ENCODE measurements around the gene DMAC1.

The DMAC1 gene

GRCh38 chr9:7790819-7791182 lies 8.8 kb downstream of the DMAC1 start:
- no peak overlapping the region for H3K4me2 ChIP-seq (ENCODE audit: low read depth, low read length, poor library complexity, severe bottlenecking)
- no peak overlapping the region for H3K4me3 ChIP-seq (ENCODE audit: low read length, poor library complexity, severe bottlenecking)
- no peaks in the 10 kb centered on the region for H3K79me2 ChIP-seq (ENCODE audit: insufficient read depth, low read length)
- H3K27me3 ChIP-seq (ENCODE audit: insufficient read depth, low read length, poor library complexity, severe bottlenecking), result no peaks in the 10 kb centered on the region
- H3K9ac ChIP-seq (ENCODE audit: low read depth, low read length, poor library complexity, severe bottlenecking), result no peak overlapping the region
- no peaks in the 10 kb centered on the region for H3F3A ChIP-seq (ENCODE audit: low read depth)
- H3K9me2 ChIP-seq (replicated peaks; ENCODE audit: low read depth, low read length), result no peaks in the 10 kb centered on the region
- H3K36me3 ChIP-seq (ENCODE audit: insufficient read depth, low read length), result no peaks in the 10 kb centered on the region
- no peaks in the 10 kb centered on the region for H4K20me1 ChIP-seq (ENCODE audit: insufficient read depth, low read length, poor library complexity, severe bottlenecking)
- TF ChIP-seq CTCF (conservative IDR thresholded peaks at IDR 0.05; ENCODE audit: low read length), result no peak
- no peak for TF ChIP-seq EZH2phosphoT487 (IDR thresholded peaks at IDR 0.05; ENCODE audit: borderline replicate concordance)
- H2AFZ ChIP-seq (ENCODE audit: low read length), result no peak overlapping the region
- no peaks in the 10 kb centered on the region for H3K9me3 ChIP-seq (ENCODE audit: insufficient read depth, low read depth, low read length)
- H3K4me1 ChIP-seq (ENCODE audit: insufficient read depth, low read length, poor library complexity, severe bottlenecking), result no peaks in the 10 kb centered on the region

GRCh38 chr9:7790022-7790818 lies 9.4 kb downstream of the DMAC1 start:
- Histone ChIP-seq H2AFZ (ENCODE audit: low read length) (no peak overlapping the region), H3K27me3 (ENCODE audit: insufficient read depth, low read length, poor library complexity, severe bottlenecking) (no peaks in the 10 kb centered on the region), H3K4me3 (ENCODE audit: low read length, poor library complexity, severe bottlenecking) (no peak overlapping the region), H3K4me2 (ENCODE audit: low read depth, low read length, poor library complexity, severe bottlenecking) (no peak overlapping the region), H3K36me3 (ENCODE audit: insufficient read depth, low read length) (no peaks in the 10 kb centered on the region), H4K20me1 (ENCODE audit: insufficient read depth, low read length, poor library complexity, severe bottlenecking) (no peaks in the 10 kb centered on the region), H3K9me2 (replicated peaks; ENCODE audit: low read depth, low read length) (no peaks in the 10 kb centered on the region), H3K9ac (ENCODE audit: low read depth, low read length, poor library complexity, severe bottlenecking) (no peak overlapping the region), H3F3A (ENCODE audit: low read depth) (no peaks in the 10 kb centered on the region), H3K79me2 (ENCODE audit: insufficient read depth, low read length) (no peaks in the 10 kb centered on the region), H3K9me3 (ENCODE audit: insufficient read depth, low read depth, low read length) (no peaks in the 10 kb centered on the region), H3K4me1 (ENCODE audit: insufficient read depth, low read length, poor library complexity, severe bottlenecking) (no peaks in the 10 kb centered on the region)
- TF ChIP-seq EZH2phosphoT487 (IDR thresholded peaks at IDR 0.05; ENCODE audit: borderline replicate concordance), result no peak

DNA sequence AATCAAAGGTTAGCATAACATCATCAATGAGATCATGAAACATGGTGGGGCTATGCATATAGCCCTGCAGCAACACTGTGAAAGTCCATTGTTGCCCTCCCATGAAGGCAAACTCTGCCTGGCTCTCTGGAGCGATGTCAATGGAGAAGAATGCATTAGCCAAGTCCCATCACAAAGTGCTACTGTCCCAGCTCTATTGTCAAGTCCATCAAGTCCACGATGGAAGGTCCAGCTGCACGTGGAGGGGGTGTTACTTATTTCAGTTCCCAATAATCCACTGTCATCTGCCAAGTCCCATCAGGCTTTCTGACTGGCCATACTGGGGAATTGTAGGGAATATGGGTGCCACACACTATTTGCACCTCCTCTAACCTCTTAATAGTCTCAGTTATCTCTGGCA lies 10.8 kb downstream of the DMAC1 start:
- Histone ChIP-seq H3F3A (ENCODE audit: low read depth) (no peaks in the 10 kb centered on the region), H3K4me1 (ENCODE audit: insufficient read depth, low read length, poor library complexity, severe bottlenecking) (no peaks in the 10 kb centered on the region), H3K36me3 (ENCODE audit: insufficient read depth, low read length) (no peaks in the 10 kb centered on the region), H4K20me1 (ENCODE audit: insufficient read depth, low read length, poor library complexity, severe bottlenecking) (no peaks in the 10 kb centered on the region), H3K4me3 (ENCODE audit: low read length, poor library complexity, severe bottlenecking) (no peak overlapping the region), H3K27me3 (ENCODE audit: insufficient read depth, low read length, poor library complexity, severe bottlenecking) (no peaks in the 10 kb centered on the region), H3K9ac (ENCODE audit: low read depth, low read length, poor library complexity, severe bottlenecking) (no peak overlapping the region), H3K4me2 (ENCODE audit: low read depth, low read length, poor library complexity, severe bottlenecking) (no peak overlapping the region), H2AFZ (ENCODE audit: low read length) (no peak overlapping the region), H3K9me3 (ENCODE audit: insufficient read depth, low read depth, low read length) (no peaks in the 10 kb centered on the region), H3K79me2 (ENCODE audit: insufficient read depth, low read length) (no peaks in the 10 kb centered on the region), H3K9me2 (replicated peaks; ENCODE audit: low read depth, low read length) (no peaks in the 10 kb centered on the region)
- TF ChIP-seq CTCF (conservative IDR thresholded peaks at IDR 0.05; ENCODE audit: low read length) (no peak), EZH2phosphoT487 (IDR thresholded peaks at IDR 0.05; ENCODE audit: borderline replicate concordance) (no peak)

- no peaks in the 10 kb centered on the region for H3K9me3 ChIP-seq (ENCODE audit: insufficient read depth, low read depth, low read length)
- H3K9ac ChIP-seq (ENCODE audit: low read depth, low read length, poor library complexity, severe bottlenecking), result no peak overlapping the region
- H3K4me3 ChIP-seq (ENCODE audit: low read length, poor library complexity, severe bottlenecking), result no peak overlapping the region
- no peaks in the 10 kb centered on the region for H3F3A ChIP-seq (ENCODE audit: low read depth)
- H3K27me3 ChIP-seq (ENCODE audit: insufficient read depth, low read length, poor library complexity, severe bottlenecking), result no peaks in the 10 kb centered on the region
- no peaks in the 10 kb centered on the region for H4K20me1 ChIP-seq (ENCODE audit: insufficient read depth, low read length, poor library complexity, severe bottlenecking)
- no peaks in the 10 kb centered on the region for H3K79me2 ChIP-seq (ENCODE audit: insufficient read depth, low read length)
- TF ChIP-seq CTCF (conservative IDR thresholded peaks at IDR 0.05; ENCODE audit: low read length), result no peak
- TF ChIP-seq EZH2phosphoT487 (IDR thresholded peaks at IDR 0.05; ENCODE audit: borderline replicate concordance), result no peak
- H3K36me3 ChIP-seq (ENCODE audit: insufficient read depth, low read length), result no peaks in the 10 kb centered on the region
- no peaks in the 10 kb centered on the region for H3K9me2 ChIP-seq (replicated peaks; ENCODE audit: low read depth, low read length)
- H2AFZ ChIP-seq (ENCODE audit: low read length), result no peak overlapping the region
- H3K4me1 ChIP-seq (ENCODE audit: insufficient read depth, low read length, poor library complexity, severe bottlenecking), result peaks cover 13% of the 10 kb centered on the region
- H3K4me2 ChIP-seq (ENCODE audit: low read depth, low read length, poor library complexity, severe bottlenecking), result no peak overlapping the region
Observed at GRCh38 chr9:7785813-7786212, 13.8 kb downstream of the DMAC1 start.

Measured in Loucy (cell line).